Mesenchymal stem cell (in vitro differentiated cells and primary cell): Measurements from ENCODE around the gene PSMC3.

ENCODE experiments used
- DNase-seq: peaks from one replicate; pipeline ENCODE4 v3.0.0-alpha.2; 2013
- H2AFZ ChIP-seq: one replicate; pipeline ENCODE4 v1.6.1; 2013; ENCODE audit warnings: low read depth, mild to moderate bottlenecking, control low read depth, inconsistent platforms, low read length, moderate library complexity
- H2AK5ac ChIP-seq: 2 replicates; pipeline ENCODE4 v1.6.1; 2013; ENCODE audit warnings: low read length, moderate library complexity, mild to moderate bottlenecking, inconsistent platforms; ENCODE audit not compliant: severe bottlenecking
- H2BK120ac ChIP-seq: one replicate; pipeline ENCODE4 v1.6.1; 2013; ENCODE audit warnings: low read depth, mild to moderate bottlenecking, inconsistent platforms, low read length, moderate library complexity
- H2BK12ac ChIP-seq, 2 experiments: one replicate each; pipeline ENCODE4 v1.6.1; 2013; ENCODE audit warnings: inconsistent platforms in 2 of 2, low read length in 2 of 2, mild to moderate bottlenecking in 2 of 2, moderate library complexity in 2 of 2, control low read depth in 1 of 2
- H2BK15ac ChIP-seq: one replicate; pipeline ENCODE4 v1.6.1; 2013; ENCODE audit warnings: mild to moderate bottlenecking, low read depth, inconsistent platforms; ENCODE audit not compliant: poor library complexity, severe bottlenecking
- H2BK5ac ChIP-seq: 2 replicates; pipeline ENCODE4 v1.6.1; 2013; ENCODE audit warnings: low read depth, mild to moderate bottlenecking, low read length, control low read depth, inconsistent platforms; ENCODE audit not compliant: poor library complexity, severe bottlenecking
- H3K14ac ChIP-seq, 2 experiments: one replicate each; pipeline ENCODE4 v1.6.1; 2013; ENCODE audit warnings: inconsistent platforms in 2 of 2, low read length in 2 of 2, control low read depth in 1 of 2, mild to moderate bottlenecking in 1 of 2, moderate library complexity in 1 of 2
- H3K18ac ChIP-seq, 2 experiments: one replicate each; pipeline ENCODE4 v1.6.1; 2013; ENCODE audit warnings: inconsistent platforms in 2 of 2, low read length in 2 of 2, control low read depth in 1 of 2, low read depth in 1 of 2, mild to moderate bottlenecking in 1 of 2
- H3K23ac ChIP-seq, 2 experiments: one replicate each; pipeline ENCODE4 v1.6.1; 2013; ENCODE audit warnings: inconsistent platforms in 2 of 2, low read length in 2 of 2, mild to moderate bottlenecking in 2 of 2, moderate library complexity in 2 of 2, control low read depth in 1 of 2
- H3K27ac ChIP-seq: 2 replicates; pipeline ENCODE4 v1.5.1; 2013; ENCODE audit warnings: mild to moderate bottlenecking, moderate library complexity, low read length, control low read depth, inconsistent platforms; ENCODE audit not compliant: poor library complexity, severe bottlenecking
- H3K27me3 ChIP-seq, 2 experiments: 2 replicates each; pipeline versions ENCODE4 v1.6.1 to v1.7.0; 2013; ENCODE audit warnings: low read length in 2 of 2, mild to moderate bottlenecking in 2 of 2, moderate library complexity in 2 of 2, control low read depth in 1 of 2, inconsistent platforms in 1 of 2; ENCODE audit not compliant: control insufficient read depth in 1 of 2, insufficient read depth in 1 of 2
- H3K36me3 ChIP-seq, 2 experiments: 2 replicates each; pipeline versions ENCODE4 v1.6.1 to v1.7.0; 2013; ENCODE audit warnings: low read length in 2 of 2, control low read depth in 1 of 2, inconsistent platforms in 1 of 2, low read depth in 1 of 2, mild to moderate bottlenecking in 1 of 2; ENCODE audit not compliant: insufficient read depth in 2 of 2, control insufficient read depth in 1 of 2
- H3K4ac ChIP-seq, 2 experiments: one replicate each; pipeline ENCODE4 v1.6.1; 2013; ENCODE audit warnings: inconsistent platforms in 2 of 2, low read length in 2 of 2, mild to moderate bottlenecking in 2 of 2, moderate library complexity in 2 of 2, control low read depth in 1 of 2, low read depth in 1 of 2
- H3K4me1 ChIP-seq: 2 replicates; pipeline ENCODE4 v1.6.1; 2013; ENCODE audit warnings: low read depth, low read length, control low read depth; ENCODE audit not compliant: control insufficient read depth, insufficient read depth
- H3K4me2 ChIP-seq: 2 replicates; pipeline ENCODE4 v1.6.1; 2013; ENCODE audit warnings: low read length, mild to moderate bottlenecking, inconsistent platforms; ENCODE audit not compliant: poor library complexity, severe bottlenecking
- H3K4me3 ChIP-seq, 2 experiments: 2 replicates each; pipeline versions ENCODE4 v1.5.1 to v1.7.0; 2013; ENCODE audit warnings: low read length in 2 of 2, mild to moderate bottlenecking in 2 of 2, control low read depth in 1 of 2, low read depth in 1 of 2; ENCODE audit not compliant: insufficient read depth in 1 of 2
- H3K79me1 ChIP-seq: replicated peaks from 2 replicates; pipeline ENCODE4 v1.6.1; 2013; ENCODE audit warnings: mild to moderate bottlenecking, control low read depth, low read length, inconsistent platforms; ENCODE audit not compliant: poor library complexity, severe bottlenecking
- H3K9ac ChIP-seq: 2 replicates; pipeline ENCODE4 v1.7.0; 2013; ENCODE audit warnings: mild to moderate bottlenecking, low read length, moderate library complexity
- H3K9me3 ChIP-seq: 2 replicates; pipeline ENCODE4 v1.7.0; 2013; ENCODE audit warnings: mild to moderate bottlenecking, low read length; ENCODE audit not compliant: control insufficient read depth
- H4K8ac ChIP-seq: one replicate; pipeline ENCODE4 v1.6.1; 2013; ENCODE audit warnings: inconsistent platforms, mild to moderate bottlenecking, low read length, moderate library complexity
- H4K91ac ChIP-seq: one replicate; pipeline ENCODE4 v1.6.1; 2013; ENCODE audit warnings: mild to moderate bottlenecking, low read length, inconsistent platforms
- WGBS: methylation state at CpG from one replicate; pipeline ENCODE4 v1.1.7; 2013; ENCODE audit warnings: mixed read lengths; 5-methylcytosine and 5-hydroxymethylcytosine counted together

The PSMC3 gene

GRCh38 chr11:47374720-47375019, 51.6 kb downstream of the PSMC3 start:
- Histone ChIP-seq H2BK12ac (no peak overlapping the region), H3K18ac (no peak overlapping the region), H3K4ac (no peak overlapping the region), H3K36me3 (no peaks in the 10 kb centered on the region), H4K8ac (no peak overlapping the region), H2BK15ac (no peak overlapping the region), H3K9ac (no peak overlapping the region), H3K79me1 (no peaks in the 10 kb centered on the region), H3K9me3 (no peaks in the 10 kb centered on the region), H3K4me1 (peaks cover 23% of the 10 kb centered on the region), H2AK5ac (no peak overlapping the region), H4K91ac (no peak overlapping the region), H3K4me2 (no peak overlapping the region), H3K23ac (no peak overlapping the region), H2BK120ac (no peak overlapping the region), H3K27ac (no peak overlapping the region), H3K4me3 (no peak overlapping the region), H3K14ac (no peak overlapping the region), H2AFZ (no peak overlapping the region), H3K27me3 (peaks cover 0 to 7% of the 10 kb centered on the region in 2 experiments), H2BK5ac (no peak overlapping the region)
- DNase-seq = no peak
- WGBS = 78% methylated on average over 5 of the region's 5 CpGs

GRCh38 chr11:47373876-47374719, 52.1 kb downstream of the PSMC3 start:
- Histone ChIP-seq H3K4me1 (peaks cover 23% of the 10 kb centered on the region), H3K23ac (no peak overlapping the region), H2AK5ac (no peak overlapping the region), H3K14ac (no peak overlapping the region), H2BK120ac (no peak overlapping the region), H3K9ac (no peak overlapping the region), H3K27ac (no peak overlapping the region), H2BK5ac (no peak overlapping the region), H3K27me3 (peaks cover 0 to 5% of the 10 kb centered on the region in 2 experiments), H3K18ac (no peak overlapping the region), H2AFZ (no peak overlapping the region), H3K79me1 (no peaks in the 10 kb centered on the region), H2BK15ac (no peak overlapping the region), H3K36me3 (no peaks in the 10 kb centered on the region), H2BK12ac (no peak overlapping the region), H3K9me3 (no peaks in the 10 kb centered on the region), H3K4ac (no peak overlapping the region), H4K91ac (no peak overlapping the region), H3K4me2 (no peak overlapping the region), H4K8ac (peak overlapping the region; percentile 92), H3K4me3 (no peak overlapping the region)
- DNase-seq = peak; percentile 77
- 39% methylated on average over 18 of the region's 19 CpGs for WGBS

DNA sequence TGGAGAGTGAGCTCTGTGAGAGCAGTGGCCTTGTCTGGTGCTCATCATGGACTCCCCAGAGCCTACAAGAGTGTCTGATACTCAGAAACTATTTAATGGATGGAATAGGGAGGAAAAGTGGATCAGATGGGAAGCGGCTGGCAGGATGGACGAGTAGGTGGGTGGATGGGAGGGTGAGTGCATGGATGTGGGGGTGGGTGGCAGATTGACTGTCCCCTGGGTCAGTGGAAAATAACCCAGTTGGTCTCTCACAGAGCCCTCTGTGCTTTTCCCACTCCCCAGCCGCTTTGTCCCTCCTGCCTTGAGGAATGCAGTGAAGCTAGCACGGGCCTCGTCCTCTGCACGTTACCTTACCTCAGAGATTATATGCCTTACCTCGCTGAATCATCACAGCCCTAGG, 53.8 kb downstream of the PSMC3 start:
- Histone ChIP-seq H3K4me3 (no peak overlapping the region), H3K9ac (no peak overlapping the region), H2AK5ac (no peak overlapping the region), H3K27ac (no peak overlapping the region), H3K4me2 (no peak overlapping the region), H2BK12ac (no peak overlapping the region), H4K91ac (no peak overlapping the region), H2BK120ac (no peak overlapping the region), H3K4ac (no peak overlapping the region), H3K18ac (no peak overlapping the region), H3K23ac (no peak overlapping the region), H3K36me3 (no peaks in the 10 kb centered on the region), H4K8ac (no peak overlapping the region), H2BK15ac (no peak overlapping the region), H3K9me3 (no peaks in the 10 kb centered on the region), H3K14ac (no peak overlapping the region), H2AFZ (no peak overlapping the region), H2BK5ac (no peak overlapping the region), H3K4me1 (peaks cover 23% of the 10 kb centered on the region), H3K79me1 (no peaks in the 10 kb centered on the region), H3K27me3 (no peaks in the 10 kb centered on the region)
- WGBS = 84% methylated on average over 6 of the region's 7 CpGs
- no peak for DNase-seq

DNA sequence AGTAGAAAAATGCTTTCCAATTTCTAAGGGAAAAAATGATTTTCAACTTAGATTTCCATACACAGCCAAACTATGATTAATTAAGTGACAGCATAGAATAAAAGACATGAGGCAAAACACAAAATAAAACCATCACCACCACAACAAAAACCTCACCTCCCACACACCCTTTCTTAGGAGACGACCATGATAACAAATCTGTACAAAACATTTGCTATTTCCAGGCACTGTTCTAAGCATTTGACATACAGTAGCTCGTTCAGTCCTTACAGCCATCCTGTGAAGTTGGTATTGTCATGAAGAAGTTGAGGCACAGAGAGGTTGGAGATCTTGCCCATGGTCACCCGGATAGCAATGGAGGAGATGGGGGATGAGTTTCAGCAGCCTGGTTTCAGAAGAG, 56.6 kb downstream of the PSMC3 start:
- no peak overlapping the region for H3K14ac ChIP-seq
- peak overlapping the region; percentile 63 for H3K9ac ChIP-seq
- H3K4me2 ChIP-seq = no peak overlapping the region
- DNase-seq = no peak
- H2BK5ac ChIP-seq = no peak overlapping the region
- peaks cover 7% of the 10 kb centered on the region in 2 experiments for H3K27me3 ChIP-seq
- no peak overlapping the region for H4K8ac ChIP-seq
- no peak overlapping the region for H2BK120ac ChIP-seq
- H3K4ac ChIP-seq = no peak overlapping the region
- H3K18ac ChIP-seq = no peak overlapping the region
- no peak overlapping the region for H2BK12ac ChIP-seq
- no peaks in the 10 kb centered on the region for H3K79me1 ChIP-seq
- no peak overlapping the region for H2BK15ac ChIP-seq
- no peaks in the 10 kb centered on the region for H3K36me3 ChIP-seq
- WGBS = 66% methylated on average over 3 of the region's 3 CpGs
- H3K27ac ChIP-seq = no peak overlapping the region
- no peak overlapping the region for H3K23ac ChIP-seq
- no peak overlapping the region for H2AFZ ChIP-seq
- no peaks in the 10 kb centered on the region for H3K9me3 ChIP-seq
- H4K91ac ChIP-seq = no peak overlapping the region
- no peak overlapping the region for H3K4me3 ChIP-seq
- H3K4me1 ChIP-seq = peaks cover 6% of the 10 kb centered on the region
- H2AK5ac ChIP-seq = no peak overlapping the region
